ENCODE results near the gene ZNF841.
"Not testable (repeated sequence)": the region's sequence is repeated elsewhere in the genome, so short reads cannot be mapped to it uniquely, and the experiment has no call there.

The ZNF841 gene

GRCh38 chr19:52095172-52096014 is at the start of gene ZNF841:
ZNF841 (minus strand) TSS chr19:52095765; CDS start chr19:52084801, 10,964 bp downstream.
- peak; percentile 87 to 91 for DNase-seq

GRCh38 chr19:52142001-52142595 is 46.5 kb upstream of the ZNF841 start:
- no peak for DNase-seq

- DNase-seq, result no peak
These were observed 45.6 kb upstream of the ZNF841 start for GRCh38 chr19:52141203-52141602.

GRCh38 chr19:52140032-52140710 is 44.6 kb upstream of the ZNF841 start:
- DNase-seq, result no peak

GRCh38 chr19:52139252-52140031 is 43.9 kb upstream of the ZNF841 start, which contains the start of gene ZNF616:
ZNF616 (minus strand) TSS chr19:52139938; CDS start chr19:52130512, 9,426 bp downstream.
- DNase-seq, result peak; percentile 91 to 93

- no peak for DNase-seq
These were observed 43.4 kb upstream of the ZNF841 start for GRCh38 chr19:52138983-52139251.

- peak; percentile 58 to 60 for DNase-seq
These were observed 42.9 kb upstream of the ZNF841 start for GRCh38 chr19:52138278-52138982.

- no peak for DNase-seq
These were observed 24.7 kb upstream of the ZNF841 start for GRCh38 chr19:52120286-52120685.

GRCh38 chr19:52115526-52116053 is 20.0 kb upstream of the ZNF841 start:
- DNase-seq, result no peak

GRCh38 chr19:52114691-52115090 is 19.1 kb upstream of the ZNF841 start:
- no peak for DNase-seq

GRCh38 chr19:52112624-52113023 is 17.1 kb upstream of the ZNF841 start:
- no peak for DNase-seq

- DNase-seq, result no peak
These were observed 15.2 kb upstream of the ZNF841 start for GRCh38 chr19:52110780-52111179.

GRCh38 chr19:52102782-52103181 is 7.2 kb upstream of the ZNF841 start:
- DNase-seq, result no peak

GRCh38 chr19:52101866-52102562 is 6.4 kb upstream of the ZNF841 start:
- DNase-seq, result no peak

- DNase-seq, result no peak
These were observed 4.1 kb upstream of the ZNF841 start for GRCh38 chr19:52099497-52100138.

- not testable (repeated sequence) for DNase-seq
These were observed 851 bp upstream of the ZNF841 start for GRCh38 chr19:52096416-52096815.

GRCh38 chr19:52094526-52095130 is 937 bp downstream of the ZNF841 start:
- no peak for DNase-seq

GRCh38 chr19:52086481-52086880 is 9.1 kb downstream of the ZNF841 start:
- DNase-seq, result no peak

GRCh38 chr19:52070496-52070895 is 25.1 kb downstream of the ZNF841 start:
- DNase-seq, result no peak

GRCh38 chr19:52069653-52070052 is 25.9 kb downstream of the ZNF841 start:
- DNase-seq, result no peak

Measured in NCI-H2081 (cell line).